ENCODE measurements around the gene ETS1. TPM values are rescaled to one million over a fixed set of nuclear protein-coding genes. Genes with fewer than 3 reads are reported as not detected.

ETS1 gene
- total RNA-seq, 1 donor, result 67.3 TPM

GRCh38 chr11:128620309-128621100 lies 33.1 kb upstream of the ETS1 start:
- Histone ChIP-seq H4K20me1 (ENCODE audit: insufficient read depth, low read length) (no peaks in the 10 kb centered on the region), H3K4me1 (ENCODE audit: insufficient read depth, low read length) (peaks cover 11% of the 10 kb centered on the region), H3K4me3 (ENCODE audit: insufficient read depth, low read length) (no peak overlapping the region), H3K27ac (ENCODE audit: low read depth, low read length) (no peak overlapping the region), H3K79me2 (ENCODE audit: insufficient read depth, low read length) (no peaks in the 10 kb centered on the region), H3K9me3 (ENCODE audit: low read depth, low read length) (no peaks in the 10 kb centered on the region), H3K4me2 (ENCODE audit: insufficient read depth, low read length) (no peak overlapping the region), H3K27me3 (ENCODE audit: insufficient read depth, low read length) (peaks cover 5% of the 10 kb centered on the region), H3K36me3 (ENCODE audit: insufficient read depth, low read length) (no peaks in the 10 kb centered on the region), H2AFZ (ENCODE audit: low read length) (no peak overlapping the region)
- no peak for DNase-seq (ENCODE audit: insufficient read length, low spot score, missing footprints)
- TF ChIP-seq CTCF (IDR thresholded peaks at IDR 0.05; ENCODE audit: extremely low read depth, low read depth, low read length), result no peak

- no peak overlapping the region for H2AFZ ChIP-seq (ENCODE audit: low read length)
- H3K9me3 ChIP-seq (ENCODE audit: low read depth, low read length), result no peaks in the 10 kb centered on the region
- H3K36me3 ChIP-seq (ENCODE audit: insufficient read depth, low read length), result no peaks in the 10 kb centered on the region
- H3K79me2 ChIP-seq (ENCODE audit: insufficient read depth, low read length), result no peaks in the 10 kb centered on the region
- no peak overlapping the region for H3K27ac ChIP-seq (ENCODE audit: low read depth, low read length)
- H3K27me3 ChIP-seq (ENCODE audit: insufficient read depth, low read length), result peaks cover 6% of the 10 kb centered on the region
- H3K4me1 ChIP-seq (ENCODE audit: insufficient read depth, low read length), result peaks cover 11% of the 10 kb centered on the region
- H4K20me1 ChIP-seq (ENCODE audit: insufficient read depth, low read length), result no peaks in the 10 kb centered on the region
- TF ChIP-seq CTCF (IDR thresholded peaks at IDR 0.05; ENCODE audit: extremely low read depth, low read depth, low read length), result no peak
- H3K4me3 ChIP-seq (ENCODE audit: insufficient read depth, low read length), result no peak overlapping the region
- no peak overlapping the region for H3K4me2 ChIP-seq (ENCODE audit: insufficient read depth, low read length)
- no peak for DNase-seq (ENCODE audit: insufficient read length, low spot score, missing footprints)
Measured at GRCh38 chr11:128619540-128620308, 32.4 kb upstream of the ETS1 start.

GRCh38 chr11:128619007-128619406 lies 31.6 kb upstream of the ETS1 start:
- Histone ChIP-seq H2AFZ (ENCODE audit: low read length) (no peak overlapping the region), H3K4me1 (ENCODE audit: insufficient read depth, low read length) (peaks cover 11% of the 10 kb centered on the region), H3K27ac (ENCODE audit: low read depth, low read length) (no peak overlapping the region), H3K9me3 (ENCODE audit: low read depth, low read length) (no peaks in the 10 kb centered on the region), H3K36me3 (ENCODE audit: insufficient read depth, low read length) (no peaks in the 10 kb centered on the region), H3K4me3 (ENCODE audit: insufficient read depth, low read length) (no peak overlapping the region), H3K79me2 (ENCODE audit: insufficient read depth, low read length) (no peaks in the 10 kb centered on the region), H3K27me3 (ENCODE audit: insufficient read depth, low read length) (peaks cover 14% of the 10 kb centered on the region), H3K4me2 (ENCODE audit: insufficient read depth, low read length) (no peak overlapping the region), H4K20me1 (ENCODE audit: insufficient read depth, low read length) (no peaks in the 10 kb centered on the region)
- no peak for DNase-seq (ENCODE audit: insufficient read length, low spot score, missing footprints)
- TF ChIP-seq CTCF (IDR thresholded peaks at IDR 0.05; ENCODE audit: extremely low read depth, low read depth, low read length), result no peak

GRCh38 chr11:128618603-128619002 lies 31.2 kb upstream of the ETS1 start:
- Histone ChIP-seq H3K79me2 (ENCODE audit: insufficient read depth, low read length) (no peaks in the 10 kb centered on the region), H3K27ac (ENCODE audit: low read depth, low read length) (no peak overlapping the region), H3K27me3 (ENCODE audit: insufficient read depth, low read length) (peaks cover 18% of the 10 kb centered on the region), H3K36me3 (ENCODE audit: insufficient read depth, low read length) (no peaks in the 10 kb centered on the region), H3K4me3 (ENCODE audit: insufficient read depth, low read length) (no peak overlapping the region), H4K20me1 (ENCODE audit: insufficient read depth, low read length) (no peaks in the 10 kb centered on the region), H3K4me2 (ENCODE audit: insufficient read depth, low read length) (no peak overlapping the region), H3K9me3 (ENCODE audit: low read depth, low read length) (no peaks in the 10 kb centered on the region), H3K4me1 (ENCODE audit: insufficient read depth, low read length) (peaks cover 11% of the 10 kb centered on the region), H2AFZ (ENCODE audit: low read length) (no peak overlapping the region)
- DNase-seq (ENCODE audit: insufficient read length, low spot score, missing footprints), result no peak
- TF ChIP-seq CTCF (IDR thresholded peaks at IDR 0.05; ENCODE audit: extremely low read depth, low read depth, low read length), result no peak
